Measurements from ENCODE around the gene MYH11.

DNA sequence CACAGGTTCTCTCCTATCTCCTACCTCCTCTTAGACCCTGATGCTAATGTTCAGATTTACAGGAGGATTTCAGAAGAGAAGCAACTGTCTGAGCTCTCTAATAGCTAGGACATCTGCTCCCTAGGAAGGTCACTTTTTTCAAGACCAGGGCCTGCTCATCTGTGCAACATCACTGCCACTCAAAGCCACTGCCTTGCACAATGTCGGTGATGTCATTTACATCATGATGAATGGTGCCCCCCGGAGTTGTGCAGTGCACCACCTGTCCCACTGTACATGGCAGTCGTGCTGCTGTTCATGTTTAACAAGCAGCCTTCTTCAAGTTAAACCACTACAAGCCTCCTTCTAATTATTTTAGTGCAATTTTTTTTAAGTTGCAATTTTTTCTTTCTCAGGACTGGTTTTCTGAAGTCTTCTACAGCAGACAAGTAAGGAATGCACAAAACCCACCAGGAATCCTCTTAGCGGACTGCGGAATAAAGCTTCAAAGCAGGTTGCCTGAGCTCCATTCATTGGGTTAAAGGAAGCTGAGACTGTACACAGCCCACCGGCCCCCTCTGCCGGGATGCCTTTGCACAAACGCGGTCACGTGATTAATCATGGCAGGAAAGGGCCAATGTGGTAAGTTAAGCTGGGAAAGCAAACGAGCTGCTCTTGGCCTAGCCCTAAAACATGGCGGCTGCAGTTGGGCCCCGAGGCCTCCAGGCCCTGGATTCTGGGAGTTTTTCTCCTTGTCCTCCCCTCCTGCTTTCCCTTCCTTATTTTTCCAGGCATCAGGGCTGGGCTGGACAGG, 74.1 kb downstream of the MYH11 start:
- TF ChIP-seq CTCF (conservative IDR thresholded peaks at IDR 0.05 in 1 of 2, IDR thresholded peaks at IDR 0.05 in 1 of 2; ENCODE audit: extremely low read depth in 1 of 2, insufficient read depth in 1 of 2, low read depth in 1 of 2, low read length in 2 of 2) (no peak), EZH2 (IDR thresholded peaks at IDR 0.05; ENCODE audit: borderline replicate concordance, low read length) (no peak)

Measured in mammary epithelial cell (primary cell).